Measurements from ENCODE around the gene RIPK1.
"Not testable (repeated sequence)": the region's sequence is repeated elsewhere in the genome, so short reads cannot be mapped to it uniquely, and the experiment has no call there.

RIPK1 gene

DNA sequence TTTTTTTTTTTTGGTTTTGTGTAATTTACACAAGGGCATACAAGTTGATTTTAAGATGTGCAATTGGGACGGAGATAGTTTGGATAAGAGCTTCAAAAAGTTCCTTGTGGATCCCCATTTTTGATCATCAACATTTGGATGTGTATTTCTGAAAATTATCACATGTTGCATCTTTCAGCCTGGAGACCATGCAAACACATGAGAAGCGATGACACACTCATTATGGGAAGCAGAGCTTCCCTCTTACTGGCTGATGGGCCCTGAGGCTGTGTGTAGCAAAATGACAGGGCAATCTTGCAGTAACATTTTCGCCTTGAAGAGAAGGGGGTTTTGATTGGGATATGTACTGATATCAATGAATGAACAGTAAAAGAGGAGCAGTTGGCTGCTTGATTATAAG is 22.0 kb upstream of the RIPK1 start:
- DNase-seq = no peak

GRCh38 chr6:3048009-3048408 is 20.3 kb upstream of the RIPK1 start:
- DNase-seq = not testable (repeated sequence)

DNA sequence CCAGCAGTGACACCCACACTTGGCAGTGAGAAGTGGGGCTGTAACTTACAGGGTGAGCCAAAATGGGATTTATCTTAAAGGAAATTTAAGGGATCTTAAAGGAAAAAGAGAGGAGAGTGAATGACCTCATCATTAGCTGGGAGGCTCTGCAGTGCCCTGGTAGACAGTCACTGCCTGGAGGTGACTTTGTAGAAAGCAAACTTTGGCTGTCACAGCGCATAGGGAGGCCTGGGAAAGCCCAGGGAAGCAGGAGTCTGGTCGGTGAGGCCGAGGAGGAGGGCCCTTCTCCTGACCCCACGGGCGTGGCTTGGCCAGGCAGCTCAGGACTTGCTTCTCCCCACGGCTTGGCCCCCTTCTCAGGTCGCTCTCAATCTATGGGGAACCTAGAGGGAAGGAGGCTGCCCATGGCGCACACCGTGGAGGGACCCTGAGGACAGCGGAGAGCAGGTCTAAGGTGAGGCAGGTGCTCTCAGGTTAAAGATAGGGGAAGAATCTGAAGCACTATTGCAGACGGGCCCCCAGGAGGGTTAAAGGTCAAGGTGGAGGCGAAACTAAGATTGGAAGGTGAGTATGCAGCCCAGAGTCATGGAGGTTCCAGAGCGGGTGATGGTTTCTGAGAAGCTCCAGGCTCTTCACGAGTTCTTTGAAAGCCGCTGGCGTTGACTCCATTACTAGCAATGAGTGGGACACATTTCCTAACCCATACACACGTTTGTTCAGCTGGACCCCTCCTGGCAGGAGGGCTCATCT is 15.6 kb upstream of the RIPK1 start:
- DNase-seq = no peak

GRCh38 chr6:3053231-3053508 is 15.1 kb upstream of the RIPK1 start:
- DNase-seq = no peak

GRCh38 chr6:3054229-3055157 is 13.8 kb upstream of the RIPK1 start:
- DNase-seq = not testable (repeated sequence)

GRCh38 chr6:3055158-3055499 is 13.2 kb upstream of the RIPK1 start:
- not testable (repeated sequence) for DNase-seq

GRCh38 chr6:3057063-3057770 is 11.1 kb upstream of the RIPK1 start:
- no peak for DNase-seq

DNA sequence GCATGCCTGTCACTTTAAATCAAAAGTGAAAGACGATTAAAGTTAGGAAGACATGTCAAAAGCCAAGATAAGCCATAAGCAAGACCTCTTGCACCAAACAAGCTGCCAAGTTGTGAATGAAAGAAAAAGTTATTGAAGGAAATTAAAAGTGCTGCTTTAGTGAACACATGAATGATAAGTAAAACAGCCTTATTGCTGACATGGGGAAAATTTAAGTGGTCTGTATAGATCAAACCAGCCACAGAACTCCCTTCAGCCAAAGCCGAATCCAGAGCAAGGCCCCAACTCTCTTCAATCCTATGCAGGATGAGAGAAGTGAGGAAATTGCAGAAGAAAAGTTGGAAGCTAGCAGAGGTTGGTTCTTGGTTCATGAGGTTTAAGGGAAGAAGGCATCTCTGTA is 9.3 kb upstream of the RIPK1 start:
- no peak for DNase-seq

DNA sequence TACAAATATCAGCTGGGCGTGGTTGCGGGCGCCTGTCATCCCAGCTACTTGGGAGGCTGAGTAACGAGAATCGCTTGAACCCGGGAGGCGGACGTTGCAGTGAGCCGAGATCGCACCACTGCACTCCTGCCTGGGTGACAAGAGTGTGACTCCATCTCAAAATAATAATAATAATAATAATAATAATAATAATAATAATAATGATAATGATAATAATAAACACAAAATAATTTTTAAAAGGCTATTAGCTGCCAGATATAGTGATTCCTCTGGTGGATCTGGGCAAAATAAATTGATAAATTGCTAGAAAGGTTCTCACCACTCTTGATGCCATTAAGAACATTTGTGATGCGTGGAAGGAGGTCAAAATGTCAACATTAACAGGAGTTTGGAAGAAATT is 8.2 kb upstream of the RIPK1 start:
- DNase-seq = not testable (repeated sequence)

DNA sequence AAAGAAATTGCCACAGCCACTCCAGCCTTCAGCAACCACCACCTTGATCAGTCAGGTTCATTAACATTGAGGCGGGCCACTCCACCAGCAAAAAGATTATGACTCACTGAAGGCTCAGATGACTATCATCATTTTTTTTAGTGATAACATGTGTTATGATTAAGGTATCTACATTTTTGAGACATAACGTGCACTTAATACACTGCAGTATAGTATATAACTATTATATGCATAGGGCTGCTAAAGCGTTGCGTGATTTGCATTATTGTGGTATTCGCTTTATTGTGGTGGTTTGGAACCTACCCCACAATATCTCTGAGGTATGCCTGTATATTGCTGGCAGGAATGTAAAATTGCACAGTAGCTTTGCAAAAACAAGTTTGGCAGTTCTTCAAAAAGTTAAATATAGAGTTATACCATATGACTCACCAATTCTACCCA is 6.8 kb upstream of the RIPK1 start:
- DNase-seq = no peak

GRCh38 chr6:3063340-3063732 is 5.0 kb upstream of the RIPK1 start:
- not testable (repeated sequence) for DNase-seq

GRCh38 chr6:3063733-3064700 is 4.3 kb upstream of the RIPK1 start:
- DNase-seq = peak; percentile 90 to 92

- DNase-seq = no peak
Measured at GRCh38 chr6:3071568-3071967, 3.3 kb downstream of the RIPK1 start.

DNA sequence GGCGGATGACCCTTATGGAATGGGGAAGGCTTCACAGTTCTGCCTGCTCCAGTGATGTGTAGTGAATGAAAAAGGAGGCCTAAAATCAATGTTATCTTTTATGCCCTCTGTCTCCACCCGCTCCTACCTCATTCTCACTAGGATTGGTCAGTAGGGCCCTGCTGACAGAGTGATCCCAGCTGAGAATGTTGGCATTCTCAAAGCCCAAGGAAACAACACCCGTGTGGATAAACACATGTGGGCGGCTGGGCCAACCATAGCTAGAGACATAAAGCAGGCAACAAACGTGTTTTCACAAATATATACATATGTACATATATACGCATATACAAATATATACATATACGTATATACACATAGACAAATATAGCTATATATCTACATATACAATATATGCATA is 4.5 kb downstream of the RIPK1 start:
- DNase-seq = no peak

DNA sequence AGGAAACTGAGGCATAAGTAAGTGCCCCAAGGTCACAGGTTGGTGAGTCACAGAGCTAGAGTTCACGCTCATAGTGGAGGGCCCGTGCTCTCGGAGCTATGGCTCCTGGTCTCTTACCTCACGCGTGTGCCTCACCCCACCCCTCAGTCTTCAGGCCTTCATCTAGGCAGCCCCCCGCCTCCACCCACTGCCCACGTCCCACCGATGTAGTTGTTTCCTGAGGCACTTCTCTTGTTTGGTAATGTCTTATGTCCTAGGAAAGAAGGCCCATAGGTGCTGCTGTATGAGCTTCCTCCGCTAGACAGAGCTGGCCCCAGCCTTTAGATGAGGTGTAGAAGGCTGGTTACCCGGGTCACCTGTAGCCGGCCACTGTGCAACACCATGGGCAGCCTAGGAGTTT is 5.1 kb downstream of the RIPK1 start:
- no peak for DNase-seq

- DNase-seq = no peak
Measured at GRCh38 chr6:3075772-3076113, 7.4 kb downstream of the RIPK1 start.

DNA sequence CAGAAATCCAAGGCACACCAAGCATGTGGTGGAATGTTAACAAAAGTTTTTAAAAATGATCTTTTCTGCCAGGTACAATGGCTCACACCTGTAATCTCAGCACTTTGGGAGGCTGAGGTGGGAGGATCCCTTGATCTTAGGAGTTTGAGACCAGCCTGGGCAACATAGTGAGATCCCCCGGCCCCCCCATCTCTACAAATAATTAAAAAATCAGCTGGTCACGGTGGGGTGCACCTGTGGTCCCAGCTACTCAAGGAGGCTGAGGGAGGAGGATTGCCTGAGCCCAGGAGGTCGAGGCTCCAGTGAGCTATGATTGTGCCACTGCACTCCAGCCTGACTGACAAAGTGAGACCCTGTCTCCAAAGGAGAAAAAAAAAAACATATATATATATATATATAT is 8.0 kb downstream of the RIPK1 start:
- no peak for DNase-seq

GRCh38 chr6:3077430-3077829 is 9.1 kb downstream of the RIPK1 start:
- no peak for DNase-seq

- not testable (repeated sequence) for DNase-seq
Measured at GRCh38 chr6:3078952-3079351, 10.7 kb downstream of the RIPK1 start.

DNA sequence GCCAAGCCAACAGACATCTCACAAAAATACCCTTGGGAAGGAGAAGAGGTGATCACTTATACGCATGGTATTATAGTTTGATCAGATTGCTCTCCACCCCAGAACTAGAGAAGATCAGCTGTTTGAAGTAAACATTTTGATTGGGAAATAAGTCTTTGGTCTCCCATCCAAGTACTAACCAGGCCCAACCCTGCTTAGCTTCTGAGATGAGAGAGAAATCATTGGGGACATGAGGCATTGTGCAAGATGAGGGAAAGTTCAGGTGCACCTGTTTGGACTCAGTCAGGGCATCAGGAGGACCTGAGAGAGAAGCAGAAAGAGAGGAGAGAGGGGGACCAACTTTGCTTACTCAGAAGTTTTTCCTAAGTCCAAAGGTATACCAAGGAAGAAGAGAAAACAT is 11.4 kb downstream of the RIPK1 start:
- no peak for DNase-seq

- DNase-seq = no peak
Measured at GRCh38 chr6:3081960-3082359, 13.7 kb downstream of the RIPK1 start.

DNA sequence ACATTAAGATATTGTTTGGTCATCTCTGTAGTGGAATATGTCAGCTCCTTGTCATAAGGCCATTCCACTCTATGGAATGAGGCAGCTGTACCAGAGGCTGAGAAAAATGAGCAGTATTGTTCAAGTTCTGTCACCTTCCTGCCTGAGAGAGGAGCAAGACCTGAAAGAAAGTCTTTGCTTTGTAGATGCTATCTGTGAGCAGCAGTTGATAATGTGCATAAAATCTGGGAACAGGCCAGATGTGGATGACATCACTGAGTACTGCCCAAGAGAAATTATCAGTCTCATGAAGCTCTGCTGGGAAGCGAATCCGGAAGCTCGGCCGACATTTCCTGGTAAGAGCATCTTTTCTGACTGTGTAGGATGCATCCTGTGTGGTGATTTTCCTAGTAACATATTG is 16.8 kb downstream of the RIPK1 start:
- DNase-seq = no peak
